Hepatocyte (in vitro differentiated cells): Measurements from ENCODE around the gene RIMS4. TPM values are rescaled to one million over a fixed set of nuclear protein-coding genes. Genes with fewer than 3 reads are reported as not detected.

Experiments used
- DNase-seq: peaks from one replicate; pipeline ENCODE4 v3.0.0-alpha.2; 2016; ENCODE audit warnings: low spot score
- H2AFZ ChIP-seq: fragments of 200-600 bp; sonication (generic); 2 replicates; pipeline ENCODE4 v1.6.0; 2016; ENCODE audit warnings: antibody characterized with exemption, mild to moderate bottlenecking
- H3K27ac ChIP-seq: fragments of 200-600 bp; sonication (generic); 2 replicates; pipeline ENCODE4 v1.5.1; 2016; ENCODE audit warnings: mild to moderate bottlenecking
- H3K27me3 ChIP-seq: fragments of 200-600 bp; sonication (generic); 2 replicates; pipeline ENCODE4 v1.6.1; 2016
- H3K36me3 ChIP-seq: fragments of 200-600 bp; sonication (generic); replicated peaks from 2 replicates; pipeline ENCODE4 v1.5.1; 2016; ENCODE audit warnings: low read depth; ENCODE audit not compliant: insufficient read depth
- H3K4me1 ChIP-seq: fragments of 200-600 bp; sonication (generic); 2 replicates; pipeline ENCODE4 v1.5.1; 2016; ENCODE audit warnings: mild to moderate bottlenecking, moderate library complexity; ENCODE audit not compliant: insufficient read depth
- H3K4me2 ChIP-seq: fragments of 200-600 bp; sonication (generic); 2 replicates; pipeline ENCODE4 v1.6.0; 2016
- H3K4me3 ChIP-seq: fragments of 200-600 bp; sonication (generic); 2 replicates; pipeline ENCODE4 v1.5.1; 2016; ENCODE audit warnings: mild to moderate bottlenecking
- H3K79me2 ChIP-seq: fragments of 200-600 bp; sonication (generic); 2 replicates; pipeline ENCODE4 v1.6.0; 2017; ENCODE audit warnings: mild to moderate bottlenecking
- H3K9me2 ChIP-seq: fragments of 200-600 bp; sonication (generic); replicated peaks from 2 replicates; pipeline ENCODE4 v1.6.0; 2017; ENCODE audit warnings: mild to moderate bottlenecking; ENCODE audit not compliant: insufficient read depth
- H3K9me3 ChIP-seq: fragments of 200-600 bp; sonication (generic); 2 replicates; pipeline ENCODE4 v1.5.1; 2016; ENCODE audit warnings: low read depth, mild to moderate bottlenecking
- H4K20me1 ChIP-seq: fragments of 200-600 bp; sonication (generic); 2 replicates; pipeline ENCODE4 v1.6.0; 2016; ENCODE audit warnings: mild to moderate bottlenecking; ENCODE audit not compliant: insufficient read depth, poor library complexity, severe bottlenecking
- CTCF ChIP-seq: fragments of 200-600 bp; sonication (generic); IDR thresholded peaks from 2 replicates; pipeline ENCODE4 v1.5.1; 2016; ENCODE audit warnings: antibody characterized with exemption, mild to moderate bottlenecking; ENCODE audit not compliant: poor library complexity
- EZH2 ChIP-seq: fragments of 200-600 bp; sonication (generic); IDR thresholded peaks from 2 replicates; pipeline ENCODE4 v1.6.1; 2016; ENCODE audit warnings: antibody characterized with exemption, mild to moderate bottlenecking, borderline replicate concordance
- EZH2phosphoT487 ChIP-seq: fragments of 200-600 bp; sonication (generic); IDR thresholded peaks from one replicate; pipeline ENCODE4 v1.6.1; 2018; ENCODE audit warnings: antibody characterized with exemption, mild to moderate bottlenecking, low read depth, moderate library complexity; ENCODE audit not compliant: unreplicated experiment, severe bottlenecking
- WGBS: methylation state at CpG from one replicate; pipeline ENCODE4 v1.1.6; 2016; ENCODE audit warnings: low lambda C conversion rate; ENCODE audit errors: missing lambda C conversion rate; 5-methylcytosine and 5-hydroxymethylcytosine counted together
- polyA plus RNA-seq: library from polyadenylated mRNA; unstranded; fragments of >200 nt; fragmentation: Nextera tagmentation; extraction: Ambion mirVana; gene quantifications from 2 replicates; pipeline ENCODE4 v1.2.1, GENCODE V29; 2016
- total RNA-seq: library from RNA; depleted of rRNA; stranded (reverse); fragments of >200 nt; gene quantifications from 2 replicates; pipeline ENCODE4 v1.2.3, GENCODE V29; 2014

RIMS4 gene
- total and polyA plus RNA-seq, 2 experiments from 2014 or later, result 5.1 to 9.0 TPM

GRCh38 chr20:44810061-44810390 lies 320 bp downstream of the RIMS4 start:
- Histone ChIP-seq H3K27me3 (peaks cover 54% of the 10 kb centered on the region), H3K36me3 (no peaks in the 10 kb centered on the region), H2AFZ (no peak overlapping the region), H3K27ac (no peak overlapping the region), H3K9me3 (no peaks in the 10 kb centered on the region), H3K9me2 (no peaks in the 10 kb centered on the region), H3K4me1 (peaks cover 3% of the 10 kb centered on the region), H3K4me2 (peak overlapping the region; percentile 87), H4K20me1 (no peaks in the 10 kb centered on the region), H3K4me3 (peak overlapping the region; percentile 13), H3K79me2 (no peaks in the 10 kb centered on the region)
- TF ChIP-seq EZH2phosphoT487, result no peak
- no peak for TF ChIP-seq EZH2
- no peak for TF ChIP-seq CTCF
- no peak for DNase-seq
- WGBS, result 0% methylated on average over 3 of the region's 49 CpGs

- TF ChIP-seq EZH2phosphoT487 (no peak), EZH2 (peak; percentile 51)
- no peak overlapping the region for H2AFZ ChIP-seq
- H4K20me1 ChIP-seq, result no peaks in the 10 kb centered on the region
- no peaks in the 10 kb centered on the region for H3K36me3 ChIP-seq
- H3K9me3 ChIP-seq, result no peaks in the 10 kb centered on the region
- peaks cover 54% of the 10 kb centered on the region for H3K27me3 ChIP-seq
- H3K4me1 ChIP-seq, result peaks cover 3% of the 10 kb centered on the region
- DNase-seq, result no peak
- H3K79me2 ChIP-seq, result no peaks in the 10 kb centered on the region
- H3K4me2 ChIP-seq, result peak overlapping the region; percentile 87
- H3K9me2 ChIP-seq, result no peaks in the 10 kb centered on the region
- WGBS, result 15% methylated on average over 29 of the region's 34 CpGs
- peak overlapping the region; percentile 13 for H3K4me3 ChIP-seq
- no peak overlapping the region for H3K27ac ChIP-seq
These were observed 826 bp downstream of the RIMS4 start for GRCh38 chr20:44809380-44810060.

- Histone ChIP-seq H3K9me3 (no peaks in the 10 kb centered on the region), H3K36me3 (no peaks in the 10 kb centered on the region), H4K20me1 (no peaks in the 10 kb centered on the region), H3K27ac (no peak overlapping the region), H3K4me1 (peaks cover 3% of the 10 kb centered on the region), H3K4me2 (no peak overlapping the region), H2AFZ (no peak overlapping the region), H3K27me3 (peaks cover 54% of the 10 kb centered on the region), H3K4me3 (no peak overlapping the region), H3K79me2 (no peaks in the 10 kb centered on the region), H3K9me2 (no peaks in the 10 kb centered on the region)
- DNase-seq, result no peak
- 81% methylated on average over 4 of the region's 4 CpGs for WGBS
- TF ChIP-seq CTCF (no peak), EZH2 (no peak), EZH2phosphoT487 (no peak)
These were observed 2.7 kb downstream of the RIMS4 start for GRCh38 chr20:44807684-44808056.

- no peak overlapping the region for H2AFZ ChIP-seq
- no peak overlapping the region for H3K4me2 ChIP-seq
- TF ChIP-seq EZH2 (no peak), EZH2phosphoT487 (no peak), CTCF (no peak)
- H3K79me2 ChIP-seq, result no peaks in the 10 kb centered on the region
- no peak for DNase-seq
- no peaks in the 10 kb centered on the region for H3K36me3 ChIP-seq
- H4K20me1 ChIP-seq, result no peaks in the 10 kb centered on the region
- no peaks in the 10 kb centered on the region for H3K9me3 ChIP-seq
- peaks cover 50% of the 10 kb centered on the region for H3K27me3 ChIP-seq
- no peak overlapping the region for H3K27ac ChIP-seq
- WGBS, result 69% methylated on average over 7 of the region's 7 CpGs
- H3K4me3 ChIP-seq, result no peak overlapping the region
- peaks cover 3% of the 10 kb centered on the region for H3K4me1 ChIP-seq
- H3K9me2 ChIP-seq, result no peaks in the 10 kb centered on the region
These were observed 3.2 kb downstream of the RIMS4 start for GRCh38 chr20:44807051-44807683.
